HEK293 (cell line): ENCODE data around the gene PITPNC1.

ENCODE experiments used
- GLIS1 ChIP-seq: fragments of 450-650 bp; formaldehyde crosslinking; IDR thresholded peaks from 2 replicates; pipeline ENCODE4 v1.5.1; 2016; ENCODE audit warnings: missing biosample characterization, missing genetic modification characterization
- KLF1 ChIP-seq: fragments of 450-650 bp; formaldehyde crosslinking; IDR thresholded peaks from 2 replicates; pipeline ENCODE4 v1.5.1; 2016; ENCODE audit warnings: missing biosample characterization, missing genetic modification characterization
- KLF16 ChIP-seq: fragments of 450-650 bp; formaldehyde crosslinking; IDR thresholded peaks from 2 replicates; pipeline ENCODE4 v1.5.1; 2017; ENCODE audit warnings: missing biosample characterization, missing genetic modification characterization
- KLF7 ChIP-seq: fragments of 450-650 bp; formaldehyde crosslinking; IDR thresholded peaks from 2 replicates; pipeline ENCODE4 v1.5.1; 2016; ENCODE audit warnings: missing biosample characterization, missing genetic modification characterization, borderline replicate concordance
- MZF1 ChIP-seq: fragments of 450-650 bp; formaldehyde crosslinking; IDR thresholded peaks from 2 replicates; pipeline ENCODE4 v1.5.1; 2017; ENCODE audit warnings: missing biosample characterization, missing genetic modification characterization, borderline replicate concordance
- PRDM10 ChIP-seq: fragments of 450-650 bp; formaldehyde crosslinking; IDR thresholded peaks from 2 replicates; pipeline ENCODE4 v1.5.1; 2016; ENCODE audit warnings: missing biosample characterization, missing genetic modification characterization
- PRDM6 ChIP-seq: fragments of 450-650 bp; formaldehyde crosslinking; IDR thresholded peaks from 2 replicates; pipeline ENCODE4 v1.5.1; 2017; ENCODE audit warnings: missing biosample characterization, missing genetic modification characterization
- SCRT1 ChIP-seq: fragments of 450-650 bp; formaldehyde crosslinking; IDR thresholded peaks from 2 replicates; pipeline ENCODE4 v1.5.1; 2016; ENCODE audit warnings: missing biosample characterization, missing genetic modification characterization, borderline replicate concordance
- SCRT2 ChIP-seq: fragments of 450-650 bp; formaldehyde crosslinking; IDR thresholded peaks from 2 replicates; pipeline ENCODE4 v1.5.1; 2016; ENCODE audit warnings: missing biosample characterization, missing genetic modification characterization
- ZFP3 ChIP-seq: fragments of 450-650 bp; formaldehyde crosslinking; IDR thresholded peaks from 2 replicates; pipeline ENCODE4 v1.5.1; 2016; ENCODE audit warnings: low read depth, missing biosample characterization, missing genetic modification characterization
- ZNF10 ChIP-seq: fragments of 450-650 bp; formaldehyde crosslinking; IDR thresholded peaks from 2 replicates; pipeline ENCODE4 v1.5.1; 2017; ENCODE audit warnings: missing biosample characterization, missing genetic modification characterization
- ZNF138 ChIP-seq: fragments of 450-650 bp; formaldehyde crosslinking; IDR thresholded peaks from 2 replicates; pipeline ENCODE4 v1.5.1; 2016; ENCODE audit warnings: missing biosample characterization, missing genetic modification characterization, borderline replicate concordance
- ZNF140 ChIP-seq: fragments of 450-650 bp; formaldehyde crosslinking; IDR thresholded peaks from 2 replicates; pipeline ENCODE4 v1.5.1; 2016; ENCODE audit warnings: missing biosample characterization, missing genetic modification characterization
- ZNF157 ChIP-seq: fragments of 450-650 bp; formaldehyde crosslinking; IDR thresholded peaks from 2 replicates; pipeline ENCODE4 v1.5.1; 2016; ENCODE audit warnings: missing biosample characterization, missing genetic modification characterization
- ZNF266 ChIP-seq: fragments of 450-650 bp; formaldehyde crosslinking; IDR thresholded peaks from 2 replicates; pipeline ENCODE4 v1.5.1; 2016; ENCODE audit warnings: missing biosample characterization, missing genetic modification characterization, low read depth
- ZNF302 ChIP-seq: fragments of 450-650 bp; formaldehyde crosslinking; IDR thresholded peaks from 2 replicates; pipeline ENCODE4 v1.5.1; 2016; ENCODE audit warnings: missing biosample characterization, missing genetic modification characterization, low read depth
- ZNF341 ChIP-seq: fragments of 450-650 bp; formaldehyde crosslinking; IDR thresholded peaks from 2 replicates; pipeline ENCODE4; 2016; ENCODE audit warnings: low read depth, missing biosample characterization, missing genetic modification characterization
- ZNF404 ChIP-seq: fragments of 450-650 bp; formaldehyde crosslinking; IDR thresholded peaks from 2 replicates; pipeline ENCODE4 v1.5.1; 2017; ENCODE audit warnings: missing biosample characterization, missing genetic modification characterization
- ZNF501 ChIP-seq: fragments of 450-650 bp; formaldehyde crosslinking; IDR thresholded peaks from 2 replicates; pipeline ENCODE4 v1.5.1; 2016; ENCODE audit warnings: missing biosample characterization, missing genetic modification characterization
- ZNF558 ChIP-seq: fragments of 450-650 bp; formaldehyde crosslinking; IDR thresholded peaks from 2 replicates; pipeline ENCODE4 v1.5.1; 2016; ENCODE audit warnings: missing biosample characterization, missing genetic modification characterization
- ZNF600 ChIP-seq: fragments of 450-650 bp; formaldehyde crosslinking; IDR thresholded peaks from 2 replicates; pipeline ENCODE4 v1.5.1; 2016; ENCODE audit warnings: missing biosample characterization, missing genetic modification characterization
- ZNF654 ChIP-seq: fragments of 450-650 bp; formaldehyde crosslinking; IDR thresholded peaks from 2 replicates; pipeline ENCODE4 v1.5.1; 2016; ENCODE audit warnings: low read depth, missing biosample characterization, missing genetic modification characterization
- ZNF660 ChIP-seq: fragments of 450-650 bp; IDR thresholded peaks from 2 replicates; pipeline ENCODE4 v1.5.1; 2018; ENCODE audit warnings: missing biosample characterization, mild to moderate bottlenecking, missing genetic modification characterization
- ZNF707 ChIP-seq: fragments of 450-650 bp; formaldehyde crosslinking; IDR thresholded peaks from 2 replicates; pipeline ENCODE4 v1.5.1; 2016; ENCODE audit warnings: missing biosample characterization, missing genetic modification characterization
- ZNF785 ChIP-seq: fragments of 450-650 bp; formaldehyde crosslinking; IDR thresholded peaks from 2 replicates; pipeline ENCODE4 v1.5.1; 2016; ENCODE audit warnings: missing biosample characterization, missing genetic modification characterization
- ZNF792 ChIP-seq: fragments of 450-650 bp; formaldehyde crosslinking; IDR thresholded peaks from 2 replicates; pipeline ENCODE4 v1.5.1; 2016; ENCODE audit warnings: missing biosample characterization, missing genetic modification characterization
- ZSCAN5A ChIP-seq: fragments of 450-650 bp; formaldehyde crosslinking; IDR thresholded peaks from 2 replicates; pipeline ENCODE4 v1.5.1; 2016; ENCODE audit warnings: missing biosample characterization, missing genetic modification characterization
- TF ChIP-seq, protein P1 (sequence below): fragments of 450-650 bp; formaldehyde crosslinking; IDR thresholded peaks from 2 replicates; pipeline ENCODE4 v1.5.0; 2017; ENCODE audit warnings: missing biosample characterization, missing genetic modification characterization, borderline replicate concordance
- TF ChIP-seq, protein P2 (sequence below): fragments of 450-650 bp; formaldehyde crosslinking; IDR thresholded peaks from 2 replicates; pipeline ENCODE4 v1.5.1; 2016; ENCODE audit warnings: missing biosample characterization, missing genetic modification characterization

Gene PITPNC1

GRCh38 chr17:67717624-67718324, 340.7 kb downstream of the PITPNC1 start, which contains the start of gene NOL11 (continued):
- TF ChIP-seq ZNF654, result peak; percentile 47
- TF ChIP-seq ZNF302 (tag by site-specific recombination), result no peak
- no peak for TF ChIP-seq ZNF707 (tag by site-specific recombination)
- 0 out of 2 replicates have a peak, but pooled peaks have one; percentile 25 for TF ChIP-seq KLF1 (tag by site-specific recombination)
- TF ChIP-seq ZNF140 (tag by site-specific recombination), result no peak; the same call in 1 of the 2 replicates
- TF ChIP-seq, protein P1, sequence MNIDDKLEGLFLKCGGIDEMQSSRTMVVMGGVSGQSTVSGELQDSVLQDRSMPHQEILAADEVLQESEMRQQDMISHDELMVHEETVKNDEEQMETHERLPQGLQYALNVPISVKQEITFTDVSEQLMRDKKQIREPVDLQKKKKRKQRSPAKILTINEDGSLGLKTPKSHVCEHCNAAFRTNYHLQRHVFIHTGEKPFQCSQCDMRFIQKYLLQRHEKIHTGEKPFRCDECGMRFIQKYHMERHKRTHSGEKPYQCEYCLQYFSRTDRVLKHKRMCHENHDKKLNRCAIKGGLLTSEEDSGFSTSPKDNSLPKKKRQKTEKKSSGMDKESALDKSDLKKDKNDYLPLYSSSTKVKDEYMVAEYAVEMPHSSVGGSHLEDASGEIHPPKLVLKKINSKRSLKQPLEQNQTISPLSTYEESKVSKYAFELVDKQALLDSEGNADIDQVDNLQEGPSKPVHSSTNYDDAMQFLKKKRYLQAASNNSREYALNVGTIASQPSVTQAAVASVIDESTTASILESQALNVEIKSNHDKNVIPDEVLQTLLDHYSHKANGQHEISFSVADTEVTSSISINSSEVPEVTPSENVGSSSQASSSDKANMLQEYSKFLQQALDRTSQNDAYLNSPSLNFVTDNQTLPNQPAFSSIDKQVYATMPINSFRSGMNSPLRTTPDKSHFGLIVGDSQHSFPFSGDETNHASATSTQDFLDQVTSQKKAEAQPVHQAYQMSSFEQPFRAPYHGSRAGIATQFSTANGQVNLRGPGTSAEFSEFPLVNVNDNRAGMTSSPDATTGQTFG (tag by site-specific recombination), result no peak
- TF ChIP-seq KLF7 (tag by site-specific recombination), result no peak
- no peak for TF ChIP-seq ZNF138 (tag by site-specific recombination)
- TF ChIP-seq ZNF792, result no peak
- no peak for TF ChIP-seq ZNF600 (tag by site-specific recombination)
- peak; percentile 84 for TF ChIP-seq PRDM10 (tag by site-specific recombination)
- TF ChIP-seq ZNF660, result peak; percentile 71
- 0 out of 2 replicates have a peak, but pooled peaks have one; percentile 37 for TF ChIP-seq GLIS1
- TF ChIP-seq ZNF10, result no peak
- TF ChIP-seq ZNF266 (tag by site-specific recombination), result no peak
- no peak for TF ChIP-seq MZF1
- TF ChIP-seq, protein P2, sequence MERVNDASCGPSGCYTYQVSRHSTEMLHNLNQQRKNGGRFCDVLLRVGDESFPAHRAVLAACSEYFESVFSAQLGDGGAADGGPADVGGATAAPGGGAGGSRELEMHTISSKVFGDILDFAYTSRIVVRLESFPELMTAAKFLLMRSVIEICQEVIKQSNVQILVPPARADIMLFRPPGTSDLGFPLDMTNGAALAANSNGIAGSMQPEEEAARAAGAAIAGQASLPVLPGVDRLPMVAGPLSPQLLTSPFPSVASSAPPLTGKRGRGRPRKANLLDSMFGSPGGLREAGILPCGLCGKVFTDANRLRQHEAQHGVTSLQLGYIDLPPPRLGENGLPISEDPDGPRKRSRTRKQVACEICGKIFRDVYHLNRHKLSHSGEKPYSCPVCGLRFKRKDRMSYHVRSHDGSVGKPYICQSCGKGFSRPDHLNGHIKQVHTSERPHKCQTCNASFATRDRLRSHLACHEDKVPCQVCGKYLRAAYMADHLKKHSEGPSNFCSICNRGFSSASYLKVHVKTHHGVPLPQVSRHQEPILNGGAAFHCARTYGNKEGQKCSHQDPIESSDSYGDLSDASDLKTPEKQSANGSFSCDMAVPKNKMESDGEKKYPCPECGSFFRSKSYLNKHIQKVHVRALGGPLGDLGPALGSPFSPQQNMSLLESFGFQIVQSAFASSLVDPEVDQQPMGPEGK (tag by site-specific recombination), result no peak
- TF ChIP-seq ZFP3 (tag by site-specific recombination), result no peak
- peak; percentile 52; the same call in 1 of the 2 replicates for TF ChIP-seq SCRT2
- TF ChIP-seq ZNF501 (tag by site-specific recombination), result peak; percentile 83; the same call in 1 of the 2 replicates
- no peak for TF ChIP-seq PRDM6 (tag by site-specific recombination)
- no peak for TF ChIP-seq ZNF785 (tag by site-specific recombination)
- no peak for TF ChIP-seq ZNF404
- no peak; the same call in 1 of the 2 replicates for TF ChIP-seq ZNF341 (tag by site-specific recombination)
- peak; percentile 89 for TF ChIP-seq KLF16 (tag by site-specific recombination)
- TF ChIP-seq SCRT1 (tag by site-specific recombination), result no peak
- no peak for TF ChIP-seq ZSCAN5A (tag by site-specific recombination)
- no peak for TF ChIP-seq ZNF157 (tag by site-specific recombination)
- TF ChIP-seq ZNF558 (tag by site-specific recombination), result 0 out of 2 replicates have a peak, but pooled peaks have one; percentile 35
